ENCODE measurements around the gene NFX1. TPM values are rescaled to one million over a fixed set of nuclear protein-coding genes. Genes with fewer than 3 reads are reported as not detected.

Gene NFX1
- total RNA-seq, 1 donor from 2014 or later, result 13.0 TPM

- no peak for DNase-seq (ENCODE audit: low read depth, low spot score)
Measured at GRCh38 chr9:33265211-33265865, 25.0 kb upstream of the NFX1 start.

GRCh38 chr9:33267151-33267767, 23.1 kb upstream of the NFX1 start:
- DNase-seq (ENCODE audit: low read depth, low spot score), result no peak

GRCh38 chr9:33270146-33270545, 20.2 kb upstream of the NFX1 start:
- DNase-seq (ENCODE audit: low read depth, low spot score), result no peak

- DNase-seq (ENCODE audit: low read depth, low spot score), result no peak
Measured at GRCh38 chr9:33272061-33272460, 18.3 kb upstream of the NFX1 start.

- no peak for DNase-seq (ENCODE audit: low read depth, low spot score)
Measured at GRCh38 chr9:33273266-33273971, 16.9 kb upstream of the NFX1 start.

GRCh38 chr9:33273972-33274328, 16.4 kb upstream of the NFX1 start:
- DNase-seq (ENCODE audit: low read depth, low spot score), result no peak

GRCh38 chr9:33277484-33277883, 12.8 kb upstream of the NFX1 start:
- DNase-seq (ENCODE audit: low read depth, low spot score), result no peak

- DNase-seq (ENCODE audit: low read depth, low spot score), result no peak
Measured at GRCh38 chr9:33285502-33285901, 4.8 kb upstream of the NFX1 start.

GRCh38 chr9:33287087-33287490, 3.2 kb upstream of the NFX1 start:
- peak; percentile 39 for DNase-seq (ENCODE audit: low read depth, low spot score)

- DNase-seq (ENCODE audit: low read depth, low spot score), result no peak
Measured at GRCh38 chr9:33288235-33288634, 2.1 kb upstream of the NFX1 start.

- no peak for DNase-seq (ENCODE audit: low read depth, low spot score)
Measured at GRCh38 chr9:33288828-33289483, 1.4 kb upstream of the NFX1 start.

- no peak for DNase-seq (ENCODE audit: low read depth, low spot score)
Measured at GRCh38 chr9:33289496-33289895, 820 bp upstream of the NFX1 start.

GRCh38 chr9:33289936-33290246, 425 bp upstream of the NFX1 start:
- no peak for DNase-seq (ENCODE audit: low read depth, low spot score)

- no peak for DNase-seq (ENCODE audit: low read depth, low spot score)
Measured at GRCh38 chr9:33291031-33291397, 698 bp downstream of the NFX1 start.

- no peak for DNase-seq (ENCODE audit: low read depth, low spot score)
Measured at GRCh38 chr9:33291901-33292300, 1.6 kb downstream of the NFX1 start.

GRCh38 chr9:33293782-33294181, 3.5 kb downstream of the NFX1 start:
- no peak for DNase-seq (ENCODE audit: low read depth, low spot score)

GRCh38 chr9:33294670-33295432, 4.5 kb downstream of the NFX1 start:
- no peak for DNase-seq (ENCODE audit: low read depth, low spot score)

GRCh38 chr9:33295571-33295970, 5.3 kb downstream of the NFX1 start:
- DNase-seq (ENCODE audit: low read depth, low spot score), result no peak

GRCh38 chr9:33297432-33297831, 7.1 kb downstream of the NFX1 start:
- DNase-seq (ENCODE audit: low read depth, low spot score), result no peak

- no peak for DNase-seq (ENCODE audit: low read depth, low spot score)
Measured at GRCh38 chr9:33300546-33300945, 10.2 kb downstream of the NFX1 start.

- DNase-seq (ENCODE audit: low read depth, low spot score), result no peak
Measured at GRCh38 chr9:33304362-33304761, 14.0 kb downstream of the NFX1 start.

- no peak for DNase-seq (ENCODE audit: low read depth, low spot score)
Measured at GRCh38 chr9:33306037-33306436, 15.7 kb downstream of the NFX1 start.
